Muscle layer of colon (tissue), 2 donors: ENCODE measurements around the gene ERGIC2.

ENCODE experiments used
- H3K27ac ChIP-seq: one replicate; pipeline ENCODE4 v1.7.0; 2013; ENCODE audit warnings: low read depth, mild to moderate bottlenecking, low read length, moderate library complexity
- H3K27me3 ChIP-seq, 2 donors: one replicate each; pipeline ENCODE4 v1.7.0; 2013; ENCODE audit warnings: low read length in 2 of 2, mild to moderate bottlenecking in 2 of 2; ENCODE audit not compliant: insufficient read depth in 2 of 2, control insufficient read depth in 1 of 2
- H3K36me3 ChIP-seq: one replicate; pipeline ENCODE4 v1.7.0; 2013; ENCODE audit warnings: mild to moderate bottlenecking, low read length; ENCODE audit not compliant: insufficient read depth
- H3K4me1 ChIP-seq: one replicate; pipeline ENCODE4 v1.7.0; 2013; ENCODE audit warnings: mild to moderate bottlenecking, low read length; ENCODE audit not compliant: insufficient read depth
- H3K4me3 ChIP-seq, 2 donors: one replicate each; pipeline ENCODE4 v1.7.0; 2013; ENCODE audit warnings: low read length in 2 of 2, low read depth in 1 of 2, mild to moderate bottlenecking in 1 of 2, moderate library complexity in 1 of 2
- H3K9ac ChIP-seq: one replicate; pipeline ENCODE4 v1.7.0; 2013; ENCODE audit warnings: low read length
- H3K9me3 ChIP-seq: one replicate; pipeline ENCODE4 v1.7.0; 2013; ENCODE audit warnings: mild to moderate bottlenecking, low read length
- donor health status: abdominal sarcoma.
- donor health status: Adenocarcinoma of cecum.

Gene ERGIC2

GRCh38 chr12:29320295-29321085 lies 60.5 kb downstream of the ERGIC2 start:
- H3K9ac ChIP-seq = no peak overlapping the region
- peaks cover 6% of the 10 kb centered on the region for H3K36me3 ChIP-seq
- no peaks in the 10 kb centered on the region for H3K27me3 ChIP-seq
- H3K9me3 ChIP-seq = no peaks in the 10 kb centered on the region
- no peaks in the 10 kb centered on the region for H3K4me1 ChIP-seq
- no peak overlapping the region for H3K4me3 ChIP-seq
- no peak overlapping the region for H3K27ac ChIP-seq

- Histone ChIP-seq H3K9ac (no peak overlapping the region), H3K36me3 (peaks cover 6% of the 10 kb centered on the region), H3K4me3 (no peak overlapping the region), H3K4me1 (no peaks in the 10 kb centered on the region), H3K27me3 (no peaks in the 10 kb centered on the region), H3K27ac (no peak overlapping the region), H3K9me3 (no peaks in the 10 kb centered on the region)
These were observed 63.2 kb downstream of the ERGIC2 start for GRCh38 chr12:29317556-29318363.

- Histone ChIP-seq H3K9ac (no peak overlapping the region), H3K9me3 (no peaks in the 10 kb centered on the region), H3K27me3 (no peaks in the 10 kb centered on the region), H3K36me3 (no peaks in the 10 kb centered on the region), H3K4me1 (no peaks in the 10 kb centered on the region), H3K4me3 (no peak overlapping the region), H3K27ac (no peak overlapping the region)
These were observed 64.2 kb downstream of the ERGIC2 start for GRCh38 chr12:29316752-29317151.

- H3K9me3 ChIP-seq = no peaks in the 10 kb centered on the region
- no peaks in the 10 kb centered on the region for H3K27me3 ChIP-seq
- H3K27ac ChIP-seq = no peak overlapping the region
- H3K9ac ChIP-seq = no peak overlapping the region
- no peaks in the 10 kb centered on the region for H3K36me3 ChIP-seq
- H3K4me1 ChIP-seq = no peaks in the 10 kb centered on the region
- H3K4me3 ChIP-seq = no peak overlapping the region
These were observed 66.6 kb downstream of the ERGIC2 start for GRCh38 chr12:29314416-29314815.

GRCh38 chr12:29310899-29311298 lies 70.1 kb downstream of the ERGIC2 start:
- Histone ChIP-seq H3K27me3 (no peaks in the 10 kb centered on the region), H3K36me3 (no peaks in the 10 kb centered on the region), H3K4me3 (no peak overlapping the region), H3K9me3 (no peaks in the 10 kb centered on the region), H3K4me1 (no peaks in the 10 kb centered on the region), H3K9ac (no peak overlapping the region), H3K27ac (no peak overlapping the region)

- no peak overlapping the region for H3K27ac ChIP-seq
- H3K9me3 ChIP-seq = no peaks in the 10 kb centered on the region
- H3K27me3 ChIP-seq = no peaks in the 10 kb centered on the region
- H3K4me1 ChIP-seq = no peaks in the 10 kb centered on the region
- H3K4me3 ChIP-seq = no peak overlapping the region
- no peaks in the 10 kb centered on the region for H3K36me3 ChIP-seq
- H3K9ac ChIP-seq = no peak overlapping the region
These were observed 71.6 kb downstream of the ERGIC2 start for GRCh38 chr12:29309320-29309902.

GRCh38 chr12:29306682-29307081 lies 74.3 kb downstream of the ERGIC2 start:
- Histone ChIP-seq H3K36me3 (no peaks in the 10 kb centered on the region), H3K27me3 (no peaks in the 10 kb centered on the region), H3K9me3 (no peaks in the 10 kb centered on the region), H3K27ac (no peak overlapping the region), H3K9ac (no peak overlapping the region), H3K4me3 (no peak overlapping the region), H3K4me1 (no peaks in the 10 kb centered on the region)

- Histone ChIP-seq H3K4me1 (no peaks in the 10 kb centered on the region), H3K4me3 (no peak overlapping the region), H3K9ac (no peak overlapping the region), H3K9me3 (no peaks in the 10 kb centered on the region), H3K36me3 (no peaks in the 10 kb centered on the region), H3K27me3 (no peaks in the 10 kb centered on the region), H3K27ac (no peak overlapping the region)
These were observed 74.7 kb downstream of the ERGIC2 start for GRCh38 chr12:29306266-29306665.

- H3K9ac ChIP-seq = no peak overlapping the region
- no peaks in the 10 kb centered on the region for H3K27me3 ChIP-seq
- no peaks in the 10 kb centered on the region for H3K36me3 ChIP-seq
- H3K9me3 ChIP-seq = no peaks in the 10 kb centered on the region
- no peak overlapping the region for H3K27ac ChIP-seq
- no peak overlapping the region for H3K4me3 ChIP-seq
- H3K4me1 ChIP-seq = no peaks in the 10 kb centered on the region
These were observed 76.6 kb downstream of the ERGIC2 start for GRCh38 chr12:29304388-29304787.

- Histone ChIP-seq H3K27me3 (no peaks in the 10 kb centered on the region), H3K36me3 (no peaks in the 10 kb centered on the region), H3K4me1 (no peaks in the 10 kb centered on the region), H3K9ac (no peak overlapping the region), H3K9me3 (no peaks in the 10 kb centered on the region), H3K4me3 (no peak overlapping the region), H3K27ac (no peak overlapping the region)
These were observed 79.9 kb downstream of the ERGIC2 start for GRCh38 chr12:29301114-29301513.

GRCh38 chr12:29299633-29300032 lies 81.3 kb downstream of the ERGIC2 start:
- Histone ChIP-seq H3K36me3 (no peaks in the 10 kb centered on the region), H3K4me3 (no peak overlapping the region), H3K4me1 (no peaks in the 10 kb centered on the region), H3K9ac (no peak overlapping the region), H3K27me3 (no peaks in the 10 kb centered on the region), H3K9me3 (no peaks in the 10 kb centered on the region), H3K27ac (no peak overlapping the region)
